ENCODE measurements around the gene RPL18.

Gene RPL18

DNA sequence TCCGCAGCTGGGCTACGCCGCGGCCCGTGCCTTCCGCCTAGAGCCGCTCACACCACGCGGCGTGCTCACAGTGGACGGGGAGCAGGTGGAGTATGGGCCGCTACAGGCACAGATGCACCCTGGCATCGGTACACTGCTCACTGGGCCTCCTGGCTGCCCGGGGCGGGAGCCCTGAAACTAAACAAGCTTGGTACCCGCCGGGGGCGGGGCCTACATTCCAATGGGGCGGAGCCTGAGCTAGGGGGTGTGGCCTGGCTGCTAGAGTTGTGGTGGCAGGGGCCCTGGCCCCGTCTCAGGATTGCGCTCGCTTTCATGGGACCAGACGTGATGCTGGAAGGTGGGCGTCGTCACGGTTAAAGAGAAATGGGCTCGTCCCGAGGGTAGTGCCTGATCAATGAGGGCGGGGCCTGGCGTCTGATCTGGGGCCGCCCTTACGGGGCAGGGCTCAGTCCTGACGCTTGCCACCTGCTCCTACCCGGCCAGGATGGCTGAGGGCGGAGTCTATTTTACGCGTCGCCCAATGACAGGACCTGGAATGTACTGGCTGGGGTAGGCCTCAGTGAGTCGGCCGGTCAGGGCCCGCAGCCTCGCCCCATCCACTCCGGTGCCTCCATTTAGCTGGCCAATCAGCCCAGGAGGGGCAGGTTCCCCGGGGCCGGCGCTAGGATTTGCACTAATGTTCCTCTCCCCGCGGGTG, 10.8 kb upstream of the RPL18 start:
- peak; percentile 63 for DNase-seq

- DNase-seq: no peak
These were observed 10.3 kb upstream of the RPL18 start for GRCh38 chr19:48629297-48629598.

- DNase-seq: no peak
These were observed 9.7 kb upstream of the RPL18 start for GRCh38 chr19:48628486-48629296.

- no peak for DNase-seq
These were observed 8.9 kb upstream of the RPL18 start for GRCh38 chr19:48627865-48628314.

DNA sequence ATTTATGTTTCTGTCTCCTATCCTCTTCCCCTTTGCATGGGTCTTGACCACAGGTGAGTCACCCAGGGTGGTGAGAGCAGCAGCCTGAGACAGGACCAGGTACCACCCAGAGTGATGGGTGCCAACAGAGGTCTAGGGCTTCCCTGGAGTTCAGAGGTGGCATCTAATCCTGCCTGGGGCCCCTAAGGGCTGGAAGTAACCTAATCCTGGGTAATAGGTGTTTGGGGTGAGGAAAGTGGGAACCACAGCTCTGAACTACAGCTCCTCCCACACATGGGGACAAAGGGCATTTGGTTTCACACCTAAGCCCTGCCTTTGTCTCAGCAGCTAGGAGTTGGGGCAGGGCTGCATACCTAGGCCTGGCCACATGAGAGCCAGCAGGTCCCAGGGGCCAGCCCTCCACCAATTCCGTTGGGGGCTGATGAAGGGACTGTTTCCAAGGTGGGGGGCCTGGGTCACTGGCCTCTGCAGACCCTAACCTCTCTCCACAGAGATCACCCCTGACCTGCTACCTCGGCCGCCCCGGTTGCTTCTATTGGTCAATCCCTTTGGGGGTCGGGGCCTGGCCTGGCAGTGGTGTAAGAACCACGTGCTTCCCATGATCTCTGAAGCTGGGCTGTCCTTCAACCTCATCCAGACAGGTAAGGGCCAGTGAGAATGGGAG, 8.4 kb upstream of the RPL18 start:
- no peak for DNase-seq

GRCh38 chr19:48625891-48626327, 6.9 kb upstream of the RPL18 start:
- no peak for DNase-seq

- DNase-seq: no peak
These were observed 6.1 kb upstream of the RPL18 start for GRCh38 chr19:48624791-48625723.

DNA sequence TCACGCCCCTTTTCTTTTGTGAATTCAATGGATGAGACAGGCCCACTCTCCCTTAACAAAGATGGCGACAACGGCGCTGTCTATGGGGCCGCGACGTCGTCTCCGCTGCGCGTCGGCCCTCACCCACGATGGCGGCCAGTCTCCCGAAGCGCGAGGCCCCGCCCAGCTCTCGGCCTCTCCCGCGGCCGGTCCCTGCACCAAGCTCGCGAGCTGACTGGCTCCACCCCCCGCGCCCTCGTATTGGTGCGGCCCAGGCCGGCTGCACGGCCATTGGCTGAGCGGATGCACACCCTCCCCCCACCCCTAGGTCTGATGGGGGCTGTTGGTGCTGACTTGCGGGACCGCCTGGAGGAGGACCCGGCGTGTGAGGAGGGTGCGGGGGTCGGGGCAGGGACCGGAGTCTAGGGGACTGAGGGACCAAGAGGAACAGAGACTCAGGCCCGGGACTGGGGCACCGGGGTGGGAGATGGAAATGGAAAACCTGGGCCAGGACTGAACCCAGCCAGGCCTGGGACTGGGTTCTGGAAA, 5.2 kb upstream of the RPL18 start:
- DNase-seq: peak; percentile 99

GRCh38 chr19:48623556-48624066, 4.6 kb upstream of the RPL18 start:
- DNase-seq: no peak

DNA sequence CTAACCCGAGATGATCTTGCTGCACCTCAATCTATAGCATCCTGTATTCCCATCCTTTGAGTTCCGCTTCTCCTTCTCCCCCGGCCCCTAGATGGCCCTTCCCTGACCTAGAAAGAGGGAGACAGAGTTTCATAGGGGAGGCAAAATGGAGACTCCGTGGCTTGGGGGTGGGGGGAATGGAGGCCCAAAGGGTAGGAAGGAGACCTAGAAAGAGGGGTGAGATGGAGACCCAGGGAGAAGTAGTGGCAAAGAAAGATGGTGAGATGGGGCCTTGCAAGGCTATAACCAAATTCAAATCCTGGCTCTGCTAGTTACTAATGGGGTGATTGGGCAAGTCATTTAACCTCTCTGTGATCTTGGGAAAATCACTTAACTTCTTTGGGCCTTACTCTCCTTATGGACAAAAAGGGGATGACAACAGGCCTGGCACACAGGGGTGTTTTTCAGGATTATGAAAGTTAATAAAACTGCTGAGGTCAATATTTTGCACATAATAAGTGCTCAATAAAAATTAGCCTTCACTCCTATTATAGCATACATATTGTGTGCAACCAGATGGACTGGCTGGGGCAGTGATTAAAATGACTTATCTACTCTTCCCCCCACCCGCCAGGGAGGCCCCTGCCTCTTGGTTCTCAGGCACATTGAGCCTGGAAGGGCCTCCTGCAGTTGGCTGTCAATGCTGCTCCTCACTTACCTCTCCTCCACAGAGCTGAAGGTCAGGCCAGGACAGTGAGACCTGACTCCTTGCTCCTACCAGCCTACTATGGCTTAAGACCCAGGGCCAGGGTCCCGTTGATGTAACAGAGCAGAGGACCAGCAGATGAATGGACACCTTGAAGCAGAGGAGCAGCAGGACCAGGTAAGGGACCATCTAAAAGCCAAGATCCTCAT, 961 bp upstream of the RPL18 start:
- DNase-seq: no peak

GRCh38 chr19:48618278-48618915, 581 bp downstream of the RPL18 start:
- DNase-seq: no peak

- no peak for DNase-seq
These were observed 1.6 kb downstream of the RPL18 start for GRCh38 chr19:48617146-48617937.

DNA sequence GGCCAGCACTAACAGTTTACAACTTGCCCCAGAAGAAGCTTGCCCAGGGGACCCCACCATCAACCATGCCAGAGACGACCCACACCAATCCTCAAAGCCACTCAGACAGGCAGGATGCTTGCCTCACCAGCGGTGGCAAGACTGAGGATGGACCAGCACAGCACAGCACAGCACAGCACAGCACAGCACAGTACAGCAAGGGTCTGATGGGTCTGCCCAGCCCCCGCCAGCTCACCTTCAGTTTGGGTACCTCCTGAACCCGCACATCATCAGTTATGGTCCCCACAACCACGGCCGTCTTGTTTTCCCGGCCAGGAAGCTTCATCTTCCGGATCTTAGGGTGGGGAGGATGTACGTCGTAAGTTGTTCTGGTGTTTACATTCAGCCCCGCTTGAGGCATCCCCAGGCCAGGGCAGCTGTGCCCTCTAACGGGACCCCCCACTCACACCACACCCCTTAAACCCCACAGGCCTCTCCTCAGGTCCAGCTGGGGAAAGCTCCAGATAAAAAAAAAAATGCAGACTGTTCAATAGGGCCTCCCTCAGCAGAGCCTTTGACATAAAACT, 2.4 kb downstream of the RPL18 start:
- DNase-seq: no peak

- no peak for DNase-seq
These were observed 2.9 kb downstream of the RPL18 start for GRCh38 chr19:48616041-48616436.

- no peak for DNase-seq
These were observed 3.5 kb downstream of the RPL18 start for GRCh38 chr19:48615231-48616040.

DNA sequence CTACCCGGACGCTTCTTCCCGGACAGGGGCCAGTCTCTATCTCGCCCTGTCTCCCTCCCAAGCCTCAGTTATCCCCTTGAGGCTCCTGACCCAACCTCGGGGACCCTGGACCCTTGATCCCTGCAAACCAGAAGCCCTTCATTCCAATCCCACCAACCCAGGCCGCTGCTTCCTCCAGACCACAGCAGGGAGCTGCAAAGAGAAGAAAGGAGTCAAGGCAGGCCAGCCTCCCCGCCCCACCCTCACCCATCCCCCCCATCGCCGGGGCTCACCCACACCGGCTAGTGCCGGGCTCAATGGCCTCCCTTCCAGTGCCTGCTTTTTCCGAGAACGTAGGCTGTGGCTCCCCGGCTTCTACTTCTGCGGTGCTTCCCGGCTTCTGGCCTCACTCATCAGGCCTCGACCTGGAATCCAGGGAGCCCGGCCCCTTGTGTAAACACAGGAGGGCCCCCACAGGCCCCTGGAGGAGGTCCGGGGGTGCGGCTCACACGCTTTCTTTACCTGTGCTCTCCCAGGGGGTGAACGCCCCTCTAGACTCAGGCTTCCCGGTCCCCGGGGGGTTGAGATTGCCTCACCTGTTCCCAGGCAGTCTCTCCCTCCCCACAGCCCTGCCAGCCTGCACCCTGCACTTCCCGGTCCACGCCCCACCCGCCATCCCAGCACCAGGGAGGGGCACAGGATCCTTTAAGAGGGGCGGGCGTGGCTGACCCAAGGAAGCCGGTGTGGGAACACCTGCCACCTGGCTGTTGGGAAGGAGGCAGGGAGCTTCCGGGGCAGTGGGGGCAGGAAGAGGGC, 4.3 kb downstream of the RPL18 start, which contains the start of gene FAM83E:
Gene FAM83E, minus strand, starts transcription at position 641 of the 795 bp plus-strand sequence. CDS start 1,704 bp downstream, outside the sequence.
- no peak for DNase-seq

DNA sequence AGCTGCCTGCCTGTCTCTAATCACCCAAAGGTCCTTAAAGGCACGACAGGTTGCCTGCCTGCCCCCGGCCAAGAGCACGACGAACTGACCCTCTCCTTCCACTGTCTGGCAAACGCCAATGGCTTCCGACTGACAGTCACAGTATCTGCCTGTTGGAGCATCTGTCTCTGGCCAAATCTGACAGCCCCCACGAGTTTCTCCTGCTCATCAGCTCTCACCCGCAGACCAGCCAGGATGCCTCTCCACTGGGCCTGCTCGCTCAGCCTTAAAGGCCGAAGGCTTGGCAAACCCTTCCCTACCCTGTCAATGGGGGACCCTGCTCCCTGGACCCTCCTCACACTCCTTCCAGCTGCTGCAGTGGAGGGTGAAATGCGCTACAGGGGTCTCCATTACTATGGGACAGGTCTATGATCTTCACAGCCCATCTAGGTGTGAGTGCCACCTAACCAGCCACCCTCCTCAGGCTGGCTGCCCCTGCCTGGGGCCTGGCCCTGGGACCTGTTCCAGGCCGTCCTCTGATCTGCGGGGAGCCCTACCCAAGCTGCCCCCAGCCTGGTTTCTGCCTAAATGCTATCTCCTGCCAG, 5.0 kb downstream of the RPL18 start:
- DNase-seq: no peak

Data from eye (tissue), 1 donor.